K562 (cell line): ENCODE results near the gene ENTPD8.
"Not testable (repeated sequence)": the region's sequence is repeated elsewhere in the genome, so short reads cannot be mapped to it uniquely, and the experiment has no call there.

ENCODE experiments used
- MAZ ChIP-seq, 2 experiments: fragments of 450-650 bp in 1 of 2; sonication (generic) in 1 of 2; formaldehyde crosslinking; IDR thresholded peaks in 1 of 2; conservative IDR thresholded peaks in 1 of 2; 2 replicates each; pipeline versions ENCODE4 v1.4.0 to v1.5.0; 2020; ENCODE audit warnings: mild to moderate bottlenecking in 1 of 2, missing genetic modification reagents in 1 of 2
- MXI1 ChIP-seq: IDR thresholded peaks from 2 replicates; pipeline ENCODE4 v1.6.1; 2011; ENCODE audit warnings: low read depth, mild to moderate bottlenecking, improper control_type of control experiment, low read length

DNA sequence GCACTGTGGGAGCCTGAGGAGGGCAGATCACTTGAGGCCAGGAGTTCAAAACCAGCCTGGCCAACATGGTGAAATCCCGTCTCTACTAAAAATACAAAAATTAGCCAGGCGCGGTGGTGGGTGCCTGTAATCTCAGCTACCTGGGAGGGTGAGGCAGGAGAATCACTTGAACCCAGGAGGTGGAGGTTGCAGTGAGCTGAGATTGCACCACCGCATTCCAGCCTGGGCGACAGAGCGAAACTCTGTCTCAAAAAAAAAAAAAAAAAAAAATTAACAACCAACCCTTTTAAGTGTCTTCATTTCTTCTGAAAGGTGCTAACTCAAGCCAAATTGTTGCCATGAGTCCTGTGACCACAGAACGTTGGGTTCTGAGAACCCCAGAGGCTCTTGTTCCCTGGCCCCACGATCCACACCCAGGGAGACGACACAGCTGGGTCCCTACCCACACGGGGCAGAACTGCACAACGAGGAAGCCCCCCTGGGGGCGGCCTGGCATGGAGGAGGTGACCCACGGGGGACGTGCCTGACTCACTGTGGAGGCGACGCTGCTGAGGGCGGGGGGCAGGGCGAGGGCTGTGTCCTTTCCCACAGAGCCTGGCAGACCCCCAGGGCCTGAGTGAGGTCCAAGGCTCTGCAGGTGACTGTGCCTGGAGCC, 30.8 kb downstream of the ENTPD8 start:
- not testable (repeated sequence) for TF ChIP-seq MAZ (CRISPR knock-in tag; conservative IDR thresholded peaks at IDR 0.05 in 1 of 2, IDR thresholded peaks at IDR 0.05 in 1 of 2); MXI1
